Bronchus fibroblast of lung (primary cell): ENCODE data around the gene RAB5B. TPM values are rescaled to one million over a fixed set of nuclear protein-coding genes. Genes with fewer than 3 reads are reported as not detected.

Source experiments
- total RNA-seq: library from RNA; depleted of rRNA; stranded (reverse); fragments of >200 nt; gene quantifications from 2 replicates; pipeline ENCODE4 v1.2.3, GENCODE V29; 2015

The RAB5B gene
- 50.9 and 51.9 TPM in 2 replicates for total RNA-seq

GRCh38 chr12:55973599-55974307, at the start of gene RAB5B:
Gene RAB5B, plus strand, starts transcription at chr12:55974078. Its CDS starts 12,883 bp downstream, at chr12:55986961.

GRCh38 chr12:55927588-55928502, 46.0 kb upstream of the RAB5B start, which contains the start of gene PYM1:
Gene PYM1, minus strand, starts transcription at chr12:55927894. Its CDS starts 133 bp downstream, at chr12:55927761.

GRCh38 chr12:55930771-55931316, 43.0 kb upstream of the RAB5B start, which contains the start of gene DGKA:
Gene DGKA, plus strand, starts transcription at chr12:55931162. Its CDS starts 5,342 bp downstream, at chr12:55936504.

GRCh38 chr12:55965941-55966407, 7.9 kb upstream of the RAB5B start, which contains the start of gene PMEL:
Gene PMEL, minus strand, starts transcription at chr12:55966042. Its CDS starts 31 bp downstream, at chr12:55966011.

GRCh38 chr12:55966408-55967281, 7.2 kb upstream of the RAB5B start, which contains the start of gene CDK2:
Gene CDK2, plus strand, starts transcription at chr12:55966830. Its CDS starts 179 bp downstream, at chr12:55967009.

GRCh38 chr12:55996715-55997534, 23.0 kb downstream of the RAB5B start, which contains the start of gene SUOX:
Gene SUOX, plus strand, starts transcription at chr12:55997276. Its CDS starts 4,946 bp downstream, at chr12:56002222.

GRCh38 chr12:56020423-56021184, 46.7 kb downstream of the RAB5B start, which contains the start of gene IKZF4:
Gene IKZF4, plus strand, starts transcription at chr12:56021043. Its CDS starts 451 bp downstream, at chr12:56021494.

GRCh38 chr12:56041552-56042429, 67.9 kb downstream of the RAB5B start, which contains the start of gene RPS26:
Gene RPS26, plus strand, starts transcription at chr12:56041918. Its CDS starts 249 bp downstream, at chr12:56042167.

Other genes starting within 250 kb of the RAB5B start
- 823 and 907 TPM in 2 replicates for gene CD63, start 245.1 kb upstream of the RAB5B start, total RNA-seq
- gene GDF11, start 231.0 kb upstream of the RAB5B start, total RNA-seq: 10.9 and 14.3 TPM in 2 replicates
- 88.3 and 122 TPM in 2 replicates for gene SARNP, start 156.4 kb upstream of the RAB5B start, total RNA-seq
- gene ORMDL2, start 156.0 kb upstream of the RAB5B start, total RNA-seq: 29.1 and 31.1 TPM in 2 replicates
- 39.7 and 41.9 TPM in 2 replicates for gene DNAJC14, start 144.5 kb upstream of the RAB5B start, total RNA-seq
- 12.4 and 12.6 TPM in 2 replicates for gene MMP19, start 131.1 kb upstream of the RAB5B start, total RNA-seq
- gene PYM1, start 46.2 kb upstream of the RAB5B start, total RNA-seq: 43.4 and 47.9 TPM in 2 replicates
- gene DGKA, start 42.9 kb upstream of the RAB5B start, total RNA-seq: 31.1 and 33.3 TPM in 2 replicates
- gene PMEL, start 8.0 kb upstream of the RAB5B start, total RNA-seq: 0.89 and 1.0 TPM in 2 replicates
- gene CDK2, start 7.2 kb upstream of the RAB5B start, total RNA-seq: 55.6 and 57.4 TPM in 2 replicates
- gene SUOX, start 23.2 kb downstream of the RAB5B start, total RNA-seq: 12.4 and 14.6 TPM in 2 replicates
- gene IKZF4, start 47.0 kb downstream of the RAB5B start, total RNA-seq: 1.2 and 4.4 TPM in 2 replicates
- 2,167 and 2,638 TPM in 2 replicates for gene RPS26, start 67.8 kb downstream of the RAB5B start, total RNA-seq
- gene ERBB3, start 106.1 kb downstream of the RAB5B start, total RNA-seq: 0.17 and 0.45 TPM in 2 replicates
- 212 and 232 TPM in 2 replicates for gene PA2G4, start 130.5 kb downstream of the RAB5B start, total RNA-seq
- gene RPL41, start 142.6 kb downstream of the RAB5B start, total RNA-seq: 2,695 and 3,059 TPM in 2 replicates
- 3.3 and 4.4 TPM in 2 replicates for gene ZC3H10, start 144.2 kb downstream of the RAB5B start, total RNA-seq
- gene ESYT1, start 154.2 kb downstream of the RAB5B start, total RNA-seq: 249 and 252 TPM in 2 replicates
- gene MYL6B, start 178.5 kb downstream of the RAB5B start, total RNA-seq: 101 and 114 TPM in 2 replicates
- 2,547 and 2,551 TPM in 2 replicates for gene MYL6, start 184.3 kb downstream of the RAB5B start, total RNA-seq
- gene SMARCC2, start 215.4 kb downstream of the RAB5B start, total RNA-seq: 32.6 and 33.3 TPM in 2 replicates
- gene RNF41, start 247.8 kb downstream of the RAB5B start, total RNA-seq: 56.3 and 58.7 TPM in 2 replicates